ENCODE measurements around the gene ZNF112. TPM values are rescaled to one million over a fixed set of nuclear protein-coding genes. Genes with fewer than 3 reads are reported as not detected.
A peak's percentile ranks its signal among the peaks of the same experiment; 100 is the strongest.
"Not testable (repeated sequence)": the region's sequence is repeated elsewhere in the genome, so short reads cannot be mapped to it uniquely, and the experiment has no call there.

Gene ZNF112
- total RNA-seq: not detected

- Mint-ChIP-seq H3K27ac (peak within 1 kb of the TSS; percentile 29), H3K27me3 (peaks cover 12% of the 10 kb centered on the region), H3K4me3 (peak within 1 kb of the TSS; percentile 50), H3K4me1 (peaks cover 5% of the 10 kb centered on the region), H3K9me3 (peaks cover 20% of the 10 kb centered on the region), H3K36me3 (ENCODE audit: low read depth) (no peaks in the 10 kb centered on the region)
- no peak for ATAC-seq (replicated peaks)
These were observed at the start of gene ZNF112 for GRCh38 chr19:44356383-44357111. Gene ZNF112 (minus strand): TSS chr19:44356680. CDS start chr19:44340539, 16,141 bp downstream.

GRCh38 chr19:44401139-44402115 is 44.9 kb upstream of the ZNF112 start, which contains the start of gene ZNF285:
Gene ZNF285 (minus strand): TSS chr19:44401608. CDS start chr19:44397213, 4,395 bp downstream.
- Mint-ChIP-seq H3K36me3 (ENCODE audit: low read depth) (peaks cover 16% of the 10 kb centered on the region), H3K4me3 (peak within 1 kb of the TSS; percentile 87), H3K27ac (peak within 1 kb of the TSS; percentile 78), H3K4me1 (peaks cover 6% of the 10 kb centered on the region), H3K9me3 (peaks cover 21% of the 10 kb centered on the region), H3K27me3 (peaks cover 7% of the 10 kb centered on the region)
- peak; percentile 98 for ATAC-seq (replicated peaks)

GRCh38 chr19:44389268-44389667 is 32.8 kb upstream of the ZNF112 start:
- ATAC-seq (replicated peaks); H3K27me3 Mint-ChIP-seq; H3K4me1 Mint-ChIP-seq; H3K4me3 Mint-ChIP-seq; H3K27ac Mint-ChIP-seq: not testable (repeated sequence)
- Mint-ChIP-seq H3K36me3 (ENCODE audit: low read depth) (peaks cover 42% of the 10 kb centered on the region), H3K9me3 (peaks cover 41% of the 10 kb centered on the region)

GRCh38 chr19:44374789-44375188 is 18.3 kb upstream of the ZNF112 start:
- no peak for ATAC-seq (replicated peaks)
- no peak overlapping the region for H3K27ac Mint-ChIP-seq
- H3K9me3 Mint-ChIP-seq: peaks cover 25% of the 10 kb centered on the region
- no peak overlapping the region for H3K4me3 Mint-ChIP-seq
- no peaks in the 10 kb centered on the region for H3K4me1 Mint-ChIP-seq
- H3K27me3 Mint-ChIP-seq: peaks cover 4% of the 10 kb centered on the region
- no peaks in the 10 kb centered on the region for H3K36me3 Mint-ChIP-seq (ENCODE audit: low read depth)

- Mint-ChIP-seq H3K27me3 (peaks cover 9% of the 10 kb centered on the region), H3K4me1 (no peaks in the 10 kb centered on the region), H3K36me3 (ENCODE audit: low read depth) (no peaks in the 10 kb centered on the region), H3K9me3 (peaks cover 25% of the 10 kb centered on the region), H3K27ac (no peak overlapping the region), H3K4me3 (no peak overlapping the region)
- ATAC-seq (replicated peaks): no peak
These were observed 15.5 kb upstream of the ZNF112 start for GRCh38 chr19:44371815-44372480.

GRCh38 chr19:44367024-44367423 is 10.5 kb upstream of the ZNF112 start:
- no peak for ATAC-seq (replicated peaks)
- no peaks in the 10 kb centered on the region for H3K36me3 Mint-ChIP-seq (ENCODE audit: low read depth)
- H3K27ac Mint-ChIP-seq: no peak overlapping the region
- H3K4me1 Mint-ChIP-seq: no peaks in the 10 kb centered on the region
- peaks cover 8% of the 10 kb centered on the region for H3K27me3 Mint-ChIP-seq
- no peak overlapping the region for H3K4me3 Mint-ChIP-seq
- peaks cover 19% of the 10 kb centered on the region for H3K9me3 Mint-ChIP-seq

GRCh38 chr19:44346556-44346955 is 9.9 kb downstream of the ZNF112 start:
- Mint-ChIP-seq H3K9me3 (peaks cover 29% of the 10 kb centered on the region), H3K4me3 (no peak overlapping the region), H3K27ac (no peak overlapping the region), H3K36me3 (ENCODE audit: low read depth) (no peaks in the 10 kb centered on the region), H3K27me3 (no peaks in the 10 kb centered on the region), H3K4me1 (no peaks in the 10 kb centered on the region)
- ATAC-seq (replicated peaks): no peak

GRCh38 chr19:44345959-44346358 is 10.5 kb downstream of the ZNF112 start:
- Mint-ChIP-seq H3K36me3 (ENCODE audit: low read depth) (no peaks in the 10 kb centered on the region), H3K27me3 (no peaks in the 10 kb centered on the region), H3K27ac (no peak overlapping the region), H3K9me3 (peaks cover 31% of the 10 kb centered on the region), H3K4me3 (no peak overlapping the region), H3K4me1 (no peaks in the 10 kb centered on the region)
- ATAC-seq (replicated peaks): no peak

GRCh38 chr19:44344255-44344654 is 12.2 kb downstream of the ZNF112 start:
- H3K27me3 Mint-ChIP-seq: no peaks in the 10 kb centered on the region
- H3K9me3 Mint-ChIP-seq: peaks cover 29% of the 10 kb centered on the region
- H3K4me1 Mint-ChIP-seq: no peaks in the 10 kb centered on the region
- ATAC-seq (replicated peaks): no peak
- H3K4me3 Mint-ChIP-seq: no peak overlapping the region
- no peaks in the 10 kb centered on the region for H3K36me3 Mint-ChIP-seq (ENCODE audit: low read depth)
- no peak overlapping the region for H3K27ac Mint-ChIP-seq

- Mint-ChIP-seq H3K27me3 (no peaks in the 10 kb centered on the region), H3K9me3 (peaks cover 23% of the 10 kb centered on the region), H3K4me3 (no peak overlapping the region), H3K4me1 (no peaks in the 10 kb centered on the region), H3K36me3 (ENCODE audit: low read depth) (no peaks in the 10 kb centered on the region), H3K27ac (no peak overlapping the region)
- no peak for ATAC-seq (replicated peaks)
These were observed 14.7 kb downstream of the ZNF112 start for GRCh38 chr19:44341794-44342193.

- H3K9me3 Mint-ChIP-seq: peaks cover 38% of the 10 kb centered on the region
- H3K4me3 Mint-ChIP-seq; H3K36me3 Mint-ChIP-seq (ENCODE audit: low read depth); H3K27ac Mint-ChIP-seq; H3K4me1 Mint-ChIP-seq; H3K27me3 Mint-ChIP-seq; ATAC-seq (replicated peaks): not testable (repeated sequence)
These were observed 21.8 kb downstream of the ZNF112 start for GRCh38 chr19:44334639-44335038.

GRCh38 chr19:44332145-44332544 is 24.3 kb downstream of the ZNF112 start:
- Mint-ChIP-seq H3K9me3 (peaks cover 50% of the 10 kb centered on the region), H3K4me3 (no peak overlapping the region), H3K27ac (no peak overlapping the region), H3K27me3 (no peaks in the 10 kb centered on the region), H3K4me1 (no peaks in the 10 kb centered on the region), H3K36me3 (ENCODE audit: low read depth) (peaks cover 8% of the 10 kb centered on the region)
- no peak for ATAC-seq (replicated peaks)

- H3K27ac Mint-ChIP-seq: no peak overlapping the region
- H3K36me3 Mint-ChIP-seq (ENCODE audit: low read depth): no peaks in the 10 kb centered on the region
- H3K4me3 Mint-ChIP-seq: no peak overlapping the region
- ATAC-seq (replicated peaks): no peak
- peaks cover 6% of the 10 kb centered on the region for H3K27me3 Mint-ChIP-seq
- H3K9me3 Mint-ChIP-seq: peaks cover 16% of the 10 kb centered on the region
- H3K4me1 Mint-ChIP-seq: no peaks in the 10 kb centered on the region
These were observed 40.6 kb downstream of the ZNF112 start for GRCh38 chr19:44315883-44316282.

GRCh38 chr19:44313231-44313630 is 43.2 kb downstream of the ZNF112 start:
- H3K36me3 Mint-ChIP-seq (ENCODE audit: low read depth): no peaks in the 10 kb centered on the region

More at GRCh38 chr19:44313231-44313630, 43.2 kb downstream of the ZNF112 start:
- no peaks in the 10 kb centered on the region for H3K4me1 Mint-ChIP-seq
- H3K27me3 Mint-ChIP-seq: peaks cover 14% of the 10 kb centered on the region
- no peak overlapping the region for H3K27ac Mint-ChIP-seq
- no peak for ATAC-seq (replicated peaks)
- peaks cover 13% of the 10 kb centered on the region for H3K9me3 Mint-ChIP-seq
- H3K4me3 Mint-ChIP-seq: no peak overlapping the region

All from activated T-helper 17 cell treated with anti-CD3 and anti-CD28 coated beads, Interleukin-2, amount 50 U/mL, for 72 hours (primary cell).